Neural crest cell (in vitro differentiated cells): ENCODE measurements around the gene ABHD15. TPM values are rescaled to one million over a fixed set of nuclear protein-coding genes. Genes with fewer than 3 reads are reported as not detected.

Experiments used
- DNase-seq: peaks from one replicate; pipeline ENCODE4 v3.0.0; 2021; ENCODE audit warnings: low read depth, mixed read lengths, low spot score
- H3K27ac Mint-ChIP-seq: one replicate; pipeline ENCODE4 v1.8.0; 2021; ENCODE audit warnings: mild to moderate bottlenecking, mixed read lengths; ENCODE audit not compliant: unreplicated experiment
- H3K27me3 Mint-ChIP-seq: 2 replicates; pipeline ENCODE4 v1.8.0; 2021; ENCODE audit warnings: low read depth, mild to moderate bottlenecking, mixed read lengths
- H3K36me3 Mint-ChIP-seq: 2 replicates; pipeline ENCODE4 v1.8.0; 2021; ENCODE audit warnings: low read depth, mild to moderate bottlenecking, mixed read lengths
- H3K4me1 Mint-ChIP-seq: 2 replicates; pipeline ENCODE4 v1.8.0; 2021; ENCODE audit warnings: mixed read lengths
- H3K4me3 Mint-ChIP-seq: one replicate; pipeline ENCODE4 v1.8.0; 2021; ENCODE audit warnings: mild to moderate bottlenecking, mixed read lengths
- H3K9me3 Mint-ChIP-seq: 2 replicates; pipeline ENCODE4 v1.8.0; 2021; ENCODE audit warnings: mixed read lengths
- CTCF ChIP-seq: fragments of 200-600 bp; sonication (generic); conservative IDR thresholded peaks from 2 replicates; pipeline ENCODE4 v1.5.0; 2021; ENCODE audit warnings: antibody characterized with exemption, mild to moderate bottlenecking
- total RNA-seq: library from RNA; stranded (reverse); gene quantifications from 2 replicates; pipeline ENCODE4 v1.2.1, GENCODE V29; 2021

ABHD15 gene
- total RNA-seq, 1 donor from 2014 or later, result 4.2 TPM

DNA sequence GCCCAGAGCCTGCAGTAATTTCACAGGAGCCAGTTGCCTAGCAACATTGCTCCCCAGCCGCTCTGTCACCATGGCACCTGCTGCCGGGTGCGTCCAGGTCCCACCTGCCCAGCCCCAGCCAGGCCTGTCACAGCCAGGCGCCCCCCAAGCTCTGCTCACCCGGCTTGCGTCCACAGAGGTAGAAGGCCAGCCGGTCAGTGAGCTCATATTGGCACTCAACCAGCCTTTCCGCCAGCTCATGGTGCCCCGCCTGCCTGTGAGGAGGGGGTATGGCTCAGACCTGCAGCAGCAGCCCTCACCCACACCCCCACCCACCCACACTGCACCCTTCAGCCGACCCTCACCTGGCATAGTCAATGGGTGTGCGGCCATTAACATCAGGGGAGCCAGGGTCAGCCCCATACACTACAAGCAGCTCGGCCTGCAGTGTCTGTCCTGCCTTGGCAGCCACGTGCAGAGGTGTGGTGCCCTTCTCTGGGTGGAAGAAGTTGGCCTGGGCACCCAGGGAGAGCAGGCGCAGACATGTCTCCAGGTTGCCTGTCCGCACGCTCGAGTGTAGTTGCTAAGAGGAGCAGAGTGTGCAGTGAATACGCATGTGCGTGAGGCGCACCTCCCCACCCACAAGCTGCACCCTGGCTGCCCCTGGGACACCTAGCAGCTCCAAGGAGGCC is 14.9 kb upstream of the ABHD15 start:
- Mint-ChIP-seq H3K27ac (no peak overlapping the region), H3K27me3 (no peaks in the 10 kb centered on the region), H3K4me1 (peaks cover 27% of the 10 kb centered on the region), H3K9me3 (no peaks in the 10 kb centered on the region), H3K36me3 (peaks cover 3% of the 10 kb centered on the region), H3K4me3 (no peak overlapping the region)
- no peak for DNase-seq
- TF ChIP-seq CTCF, result no peak

GRCh38 chr17:29579866-29580771 is 13.3 kb upstream of the ABHD15 start:
- Mint-ChIP-seq H3K9me3 (no peaks in the 10 kb centered on the region), H3K36me3 (peaks cover 3% of the 10 kb centered on the region), H3K27ac (no peak overlapping the region), H3K4me1 (peaks cover 21% of the 10 kb centered on the region), H3K4me3 (peak overlapping the region; percentile 84), H3K27me3 (no peaks in the 10 kb centered on the region)
- peak; percentile 82 for TF ChIP-seq CTCF
- peak; percentile 76 for DNase-seq

DNA sequence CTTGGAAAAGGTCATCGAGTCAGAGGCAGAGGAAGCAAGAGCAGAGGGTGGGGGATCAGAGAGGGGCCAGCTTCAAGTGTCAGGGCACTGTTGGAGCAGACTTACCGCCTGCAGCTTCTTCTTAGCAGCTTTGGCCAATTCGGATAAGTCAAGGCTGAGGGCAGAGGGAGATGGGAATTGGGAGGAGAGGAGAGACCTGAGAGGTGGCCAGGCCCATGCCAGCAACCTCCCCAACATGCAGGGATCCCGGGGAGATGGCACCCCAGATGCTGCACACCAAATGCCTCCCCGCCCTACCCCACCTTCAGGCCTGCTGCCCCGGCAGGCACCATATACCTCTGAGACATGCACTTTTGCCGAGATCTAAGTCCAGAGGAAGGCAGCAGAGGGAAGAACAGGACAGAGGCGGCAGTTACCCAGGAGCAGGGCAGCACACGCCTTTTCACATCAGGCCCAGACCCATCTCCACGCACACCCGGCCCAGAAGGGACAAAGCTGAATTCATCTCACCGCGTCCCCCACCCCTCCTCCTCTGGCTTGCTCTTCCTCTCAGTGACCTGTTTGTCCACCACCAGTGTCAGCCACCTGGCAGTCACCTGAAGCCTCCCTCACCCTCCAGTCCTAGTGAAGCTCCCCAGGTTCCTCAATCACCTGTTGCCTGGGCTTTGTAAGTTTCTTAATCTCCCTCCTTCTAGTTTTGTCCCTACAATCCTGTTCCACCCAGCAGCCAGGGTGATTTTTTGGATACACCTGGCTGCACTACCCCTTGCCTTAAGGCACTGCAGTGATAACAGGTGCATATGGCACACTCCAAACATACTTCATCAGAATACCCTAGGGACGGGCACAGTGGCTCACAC is 12.0 kb upstream of the ABHD15 start:
- Mint-ChIP-seq H3K36me3 (peaks cover 3% of the 10 kb centered on the region), H3K27ac (no peak overlapping the region), H3K4me3 (peak overlapping the region; percentile 20), H3K4me1 (peaks cover 11% of the 10 kb centered on the region), H3K27me3 (no peaks in the 10 kb centered on the region), H3K9me3 (no peaks in the 10 kb centered on the region)
- no peak for TF ChIP-seq CTCF
- DNase-seq, result no peak

DNA sequence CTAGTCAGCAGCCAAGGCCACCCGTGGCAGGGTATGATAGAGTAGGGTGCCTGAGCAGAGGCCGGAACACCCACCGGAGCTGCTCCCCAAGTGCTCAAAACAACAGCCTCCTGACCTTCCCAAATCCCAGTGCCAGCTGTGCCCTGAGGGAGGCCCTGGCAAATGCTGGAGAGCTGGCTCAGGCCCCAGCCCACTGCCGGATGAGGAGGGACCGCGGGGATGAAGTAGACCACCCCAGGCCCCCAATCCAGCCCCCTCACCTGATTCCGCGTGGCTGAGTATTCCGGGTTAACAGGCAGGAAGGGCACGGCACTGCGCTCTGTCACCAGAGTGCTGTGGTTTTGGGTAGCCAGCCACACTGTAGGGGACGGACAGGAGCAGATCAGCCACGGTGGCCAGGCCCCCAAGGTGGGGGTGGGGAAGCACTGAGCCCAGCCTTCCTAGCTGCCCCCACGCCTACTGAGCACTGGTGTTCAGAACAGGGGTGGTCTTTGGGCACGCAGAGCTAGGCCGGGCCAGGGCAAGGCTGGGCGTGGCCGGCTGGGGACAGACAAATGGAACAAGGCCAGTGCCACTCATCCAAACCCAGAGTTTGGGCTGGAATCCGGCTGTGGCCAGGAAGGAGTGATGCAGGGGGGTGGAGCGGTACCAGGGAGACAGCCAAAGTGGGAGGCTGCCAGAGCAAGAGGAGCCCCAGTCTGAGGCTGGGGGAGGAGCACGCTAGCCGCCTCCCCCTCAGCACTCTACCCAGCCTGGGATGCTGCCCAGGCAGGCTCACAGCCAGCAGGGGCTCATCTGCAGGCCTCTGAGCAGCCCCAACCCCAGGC is 10.8 kb upstream of the ABHD15 start:
- no peak for DNase-seq

More for the DNA sequence above, 10.8 kb upstream of the ABHD15 start:
- TF ChIP-seq CTCF, result no peak
- Mint-ChIP-seq H3K27me3 (no peaks in the 10 kb centered on the region), H3K9me3 (no peaks in the 10 kb centered on the region), H3K36me3 (peaks cover 3% of the 10 kb centered on the region), H3K4me3 (no peak overlapping the region), H3K4me1 (peaks cover 11% of the 10 kb centered on the region), H3K27ac (no peak overlapping the region)
